ENCODE measurements around the gene IFI27L1. TPM values are rescaled to one million over a fixed set of nuclear protein-coding genes. Genes with fewer than 3 reads are reported as not detected.

IFI27L1 gene
- total and polyA plus RNA-seq, 2 of the 13 experiments (the other 11 are each of a cell fraction or from before 2014, with no cell fraction given): 11.9 to 19.0 TPM

- peak; percentile 60; the same call in 1 of the 2 replicates for TF ChIP-seq ZMYM4 (CRISPR knock-in tag; IDR thresholded peaks at IDR 0.05)
- TF ChIP-seq SRY (CRISPR knock-in tag; IDR thresholded peaks at IDR 0.05): peak; percentile 69; the same call in 1 of the 2 replicates
- no peak for TF ChIP-seq CC2D1A (CRISPR knock-in tag; IDR thresholded peaks at IDR 0.05)
- TF ChIP-seq NFKB2 (CRISPR knock-in tag; IDR thresholded peaks at IDR 0.05; ENCODE audit: borderline replicate concordance): peak; percentile 71; the same call in 1 of the 2 replicates
- no peak for TF ChIP-seq ZNF792 (CRISPR knock-in tag; IDR thresholded peaks at IDR 0.05)
- TF ChIP-seq ZNF557 (CRISPR knock-in tag; IDR thresholded peaks at IDR 0.05): no peak
- no peak for TF ChIP-seq NONO (IDR thresholded peaks at IDR 0.05)
- TF ChIP-seq NONO (CRISPR knock-in tag; conservative IDR thresholded peaks at IDR 0.05): peak; percentile 81
- TF ChIP-seq NAIF1 (CRISPR knock-in tag; IDR thresholded peaks at IDR 0.05; ENCODE audit: borderline replicate concordance): no peak
- TF ChIP-seq KAT7 (CRISPR knock-in tag; IDR thresholded peaks at IDR 0.05; ENCODE audit: borderline replicate concordance): peak; percentile 65; the same call in 1 of the 2 replicates
- 0 out of 2 replicates have a peak, but pooled peaks have one; percentile 9 for TF ChIP-seq ZNF441 (CRISPR knock-in tag; IDR thresholded peaks at IDR 0.05; ENCODE audit: borderline replicate concordance)
- no peak for TF ChIP-seq HHEX (CRISPR knock-in tag; IDR thresholded peaks at IDR 0.05)
- TF ChIP-seq ZFP36L1 (CRISPR knock-in tag; IDR thresholded peaks at IDR 0.05): no peak
- peak; percentile 81; the same call in 1 of the 2 replicates for TF ChIP-seq SAFB2 (CRISPR knock-in tag; IDR thresholded peaks at IDR 0.05; ENCODE audit: borderline replicate concordance, low read depth)
- no peak for TF ChIP-seq MAFF (IDR thresholded peaks at IDR 0.05; ENCODE audit: low read depth, low read length)
- TF ChIP-seq, protein P1, sequence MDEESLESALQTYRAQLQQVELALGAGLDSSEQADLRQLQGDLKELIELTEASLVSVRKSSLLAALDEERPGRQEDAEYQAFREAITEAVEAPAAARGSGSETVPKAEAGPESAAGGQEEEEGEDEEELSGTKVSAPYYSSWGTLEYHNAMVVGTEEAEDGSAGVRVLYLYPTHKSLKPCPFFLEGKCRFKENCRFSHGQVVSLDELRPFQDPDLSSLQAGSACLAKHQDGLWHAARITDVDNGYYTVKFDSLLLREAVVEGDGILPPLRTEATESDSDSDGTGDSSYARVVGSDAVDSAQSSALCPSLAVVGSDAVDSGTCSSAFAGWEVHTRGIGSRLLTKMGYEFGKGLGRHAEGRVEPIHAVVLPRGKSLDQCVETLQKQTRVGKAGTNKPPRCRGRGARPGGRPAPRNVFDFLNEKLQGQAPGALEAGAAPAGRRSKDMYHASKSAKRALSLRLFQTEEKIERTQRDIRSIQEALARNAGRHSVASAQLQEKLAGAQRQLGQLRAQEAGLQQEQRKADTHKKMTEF (CRISPR knock-in tag; IDR thresholded peaks at IDR 0.05): peak; percentile 46; the same call in 1 of the 2 replicates
- TF ChIP-seq TMF1 (CRISPR knock-in tag; IDR thresholded peaks at IDR 0.05; ENCODE audit: low read depth): 0 out of 2 replicates have a peak, but pooled peaks have one; percentile 62
- peak; percentile 87 for TF ChIP-seq TAF1 (CRISPR knock-in tag; IDR thresholded peaks at IDR 0.05)
- TF ChIP-seq POLR2AphosphoS2 (IDR thresholded peaks at IDR 0.05; ENCODE audit: low read depth, low read length): no peak
- TF ChIP-seq, protein P2, sequence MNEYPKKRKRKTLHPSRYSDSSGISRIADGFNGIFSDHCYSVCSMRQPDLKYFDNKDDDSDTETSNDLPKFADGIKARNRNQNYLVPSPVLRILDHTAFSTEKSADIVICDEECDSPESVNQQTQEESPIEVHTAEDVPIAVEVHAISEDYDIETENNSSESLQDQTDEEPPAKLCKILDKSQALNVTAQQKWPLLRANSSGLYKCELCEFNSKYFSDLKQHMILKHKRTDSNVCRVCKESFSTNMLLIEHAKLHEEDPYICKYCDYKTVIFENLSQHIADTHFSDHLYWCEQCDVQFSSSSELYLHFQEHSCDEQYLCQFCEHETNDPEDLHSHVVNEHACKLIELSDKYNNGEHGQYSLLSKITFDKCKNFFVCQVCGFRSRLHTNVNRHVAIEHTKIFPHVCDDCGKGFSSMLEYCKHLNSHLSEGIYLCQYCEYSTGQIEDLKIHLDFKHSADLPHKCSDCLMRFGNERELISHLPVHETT (CRISPR knock-in tag; conservative IDR thresholded peaks at IDR 0.05): no peak
- no peak for TF ChIP-seq MED13 (CRISPR knock-in tag; IDR thresholded peaks at IDR 0.05)
- peak; percentile 26; the same call in 1 of the 2 replicates for TF ChIP-seq NR2C2 (CRISPR knock-in tag; IDR thresholded peaks at IDR 0.05; ENCODE audit: borderline replicate concordance)
- TF ChIP-seq NFAT5 (CRISPR knock-in tag; IDR thresholded peaks at IDR 0.05): 0 out of 2 replicates have a peak, but pooled peaks have one; percentile 35
- TF ChIP-seq KMT2A (CRISPR knock-in tag; IDR thresholded peaks at IDR 0.05): peak; percentile 97
Measured at GRCh38 chr14:94080621-94081385, at the start of gene IFI27L1, which contains the start of gene DDX24 (continued).
